Neural cell (in vitro differentiated cells): Measurements from ENCODE around the gene APCDD1. TPM values are rescaled to one million over a fixed set of nuclear protein-coding genes. Genes with fewer than 3 reads are reported as not detected.
A peak's percentile ranks its signal among the peaks of the same experiment; 100 is the strongest.

ENCODE experiments used
- H2AFZ ChIP-seq: fragments of 200-600, 300-800 bp; sonication (generic), shearing (Covaris generic); 2 replicates; pipeline ENCODE4 v1.6.0; 2014; ENCODE audit warnings: low read depth, mild to moderate bottlenecking, antibody characterized with exemption, low read length, moderate library complexity
- H3F3A ChIP-seq: fragments of 200-600 bp; shearing (Covaris generic); 2 replicates; pipeline ENCODE4 v1.6.1; 2016; ENCODE audit warnings: mild to moderate bottlenecking, moderate library complexity, mixed read lengths, antibody characterized with exemption, low read length; ENCODE audit not compliant: insufficient read depth, poor library complexity, severe bottlenecking
- H3K27ac ChIP-seq: fragments of 200-600, 300-800 bp; sonication (generic), shearing (Covaris generic); 2 replicates; pipeline ENCODE4 v1.5.1; 2014; ENCODE audit warnings: mild to moderate bottlenecking, low read length, moderate library complexity
- H3K27me3 ChIP-seq: fragments of 300-800, 200-600 bp; sonication (generic), shearing (Covaris generic); 2 replicates; pipeline ENCODE4 v1.6.0; 2014; ENCODE audit warnings: mild to moderate bottlenecking, low read depth, low read length, moderate library complexity; ENCODE audit not compliant: insufficient read depth
- H3K36me3 ChIP-seq: fragments of 300-800, 200-600 bp; sonication (generic), shearing (Covaris generic); 2 replicates; pipeline ENCODE4 v1.5.1; 2014; ENCODE audit warnings: mild to moderate bottlenecking, antibody characterized with exemption, low read length, moderate library complexity; ENCODE audit not compliant: insufficient read depth
- H3K4me2 ChIP-seq: fragments of 300-800, 200-600 bp; sonication (generic), shearing (Covaris generic); 2 replicates; pipeline ENCODE4 v1.6.0; 2014; ENCODE audit warnings: mild to moderate bottlenecking, low read length
- H3K4me3 ChIP-seq: fragments of 300-800, 200-600 bp; sonication (generic), shearing (Covaris generic); 2 replicates; pipeline ENCODE4 v1.5.1; 2014; ENCODE audit warnings: mild to moderate bottlenecking, low read length, moderate library complexity
- H3K79me2 ChIP-seq: fragments of 200-600 bp; shearing (Covaris generic); replicated peaks from 2 replicates; pipeline ENCODE4 v1.6.0; 2014; ENCODE audit warnings: mild to moderate bottlenecking, low read length, moderate library complexity; ENCODE audit not compliant: insufficient read depth
- H3K9ac ChIP-seq: fragments of 300-800, 200-600 bp; sonication (generic), shearing (Covaris generic); 2 replicates; pipeline ENCODE4 v1.6.1; 2016; ENCODE audit warnings: mild to moderate bottlenecking, low read length, mixed read lengths
- H3K9me2 ChIP-seq: fragments of 200-600 bp; shearing (Covaris generic); 2 replicates; pipeline ENCODE4 v1.6.1; 2016; ENCODE audit warnings: mild to moderate bottlenecking, low read length, mixed read lengths; ENCODE audit not compliant: insufficient read depth
- H3K9me3 ChIP-seq: fragments of 200-600, 300-800 bp; sonication (generic), shearing (Covaris generic); 2 replicates; pipeline ENCODE4 v1.6.1; 2016; ENCODE audit warnings: mild to moderate bottlenecking, mixed run types, low read length, moderate library complexity, mixed read lengths
- H4K20me1 ChIP-seq: fragments of 200-600 bp; shearing (Covaris generic); 2 replicates; pipeline ENCODE4 v1.6.1; 2016; ENCODE audit warnings: mild to moderate bottlenecking, mixed run types; ENCODE audit not compliant: insufficient read depth
- EP300 ChIP-seq: fragments of 450-650 bp; conservative IDR thresholded peaks from 2 replicates; pipeline ENCODE4 v1.6.1; 2014; ENCODE audit warnings: antibody characterized with exemption, mild to moderate bottlenecking, moderate library complexity; ENCODE audit not compliant: poor library complexity, severe bottlenecking
- EZH2 ChIP-seq: fragments of 200-600, 300-800 bp; shearing (Covaris generic), sonication (generic); IDR thresholded peaks from 2 replicates; pipeline ENCODE4 v1.6.1; 2014; ENCODE audit warnings: antibody characterized with exemption, low read length, borderline replicate concordance, mild to moderate bottlenecking; ENCODE audit not compliant: insufficient read depth, poor library complexity, severe bottlenecking
- MXI1 ChIP-seq: fragments of 450-650 bp; conservative IDR thresholded peaks from 2 replicates; pipeline ENCODE4 v1.6.1; 2014; ENCODE audit warnings: antibody characterized with exemption, mild to moderate bottlenecking; ENCODE audit not compliant: poor library complexity, severe bottlenecking
- POLR2AphosphoS5 ChIP-seq: IDR thresholded peaks from 2 replicates; pipeline ENCODE4 v1.6.1; 2012
- RAD21 ChIP-seq: fragments of 450-650 bp; conservative IDR thresholded peaks from 2 replicates; pipeline ENCODE4 v1.6.1; 2014; ENCODE audit warnings: antibody characterized with exemption, mild to moderate bottlenecking, moderate library complexity
- SMC3 ChIP-seq: fragments of 450-650 bp; conservative IDR thresholded peaks from 2 replicates; pipeline ENCODE4 v1.6.1; 2014; ENCODE audit warnings: antibody characterized with exemption, mild to moderate bottlenecking, moderate library complexity; ENCODE audit not compliant: poor library complexity
- TAF1 ChIP-seq: IDR thresholded peaks from 2 replicates; pipeline ENCODE4 v1.6.1; 2012; ENCODE audit warnings: low read depth
- polyA plus RNA-seq: library from polyadenylated mRNA; depleted of rRNA; stranded (reverse); fragments of >200 nt; gene quantifications from 2 replicates; pipeline ENCODE4 v1.2.3, GENCODE V29; 2014
- TF ChIP-seq, protein P1 (sequence below): fragments of 450-650 bp; IDR thresholded peaks from 2 replicates; pipeline ENCODE4 v1.5.1; 2014; ENCODE audit warnings: antibody characterized with exemption, mild to moderate bottlenecking, moderate library complexity; ENCODE audit not compliant: poor library complexity, severe bottlenecking
- TF ChIP-seq, protein P2 (sequence below): IDR thresholded peaks from 2 replicates; pipeline ENCODE4 v1.6.1; 2012; ENCODE audit warnings: borderline replicate concordance

The APCDD1 gene
- polyA plus RNA-seq, 1 donor from 2014 or later, result 0.58 TPM

DNA sequence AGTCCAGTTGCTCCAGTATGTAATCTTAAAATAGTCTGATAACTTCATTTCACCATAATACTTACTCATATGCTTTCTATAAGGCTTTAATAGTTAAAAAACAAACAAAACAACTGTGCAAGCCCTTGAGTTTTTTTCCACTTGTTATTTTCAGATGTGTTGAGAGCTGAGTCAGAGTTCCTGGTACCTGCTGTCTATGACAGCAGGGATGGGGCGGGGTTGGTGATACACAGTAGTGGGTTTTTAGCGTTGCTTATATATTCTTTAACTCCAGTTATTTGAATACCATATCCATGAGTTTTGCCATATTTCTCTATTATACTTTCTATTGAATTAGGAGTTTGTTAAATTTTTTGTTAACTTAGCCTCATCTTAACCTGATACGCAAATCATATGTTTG lies 76.4 kb downstream of the APCDD1 start:
- peak overlapping the region; percentile 55 for H3K27ac ChIP-seq
- no peak overlapping the region for H3K4me2 ChIP-seq
- peaks cover 38% of the 10 kb centered on the region for H3K79me2 ChIP-seq
- no peaks in the 10 kb centered on the region for H3K27me3 ChIP-seq
- no peaks in the 10 kb centered on the region for H3K36me3 ChIP-seq
- no peak overlapping the region for H2AFZ ChIP-seq
- peaks cover 3% of the 10 kb centered on the region for H3F3A ChIP-seq
- no peaks in the 10 kb centered on the region for H4K20me1 ChIP-seq
- no peaks in the 10 kb centered on the region for H3K9me3 ChIP-seq
- peak overlapping the region; percentile 44 for H3K4me3 ChIP-seq
- no peak overlapping the region for H3K9ac ChIP-seq
- TF ChIP-seq, protein P1, sequence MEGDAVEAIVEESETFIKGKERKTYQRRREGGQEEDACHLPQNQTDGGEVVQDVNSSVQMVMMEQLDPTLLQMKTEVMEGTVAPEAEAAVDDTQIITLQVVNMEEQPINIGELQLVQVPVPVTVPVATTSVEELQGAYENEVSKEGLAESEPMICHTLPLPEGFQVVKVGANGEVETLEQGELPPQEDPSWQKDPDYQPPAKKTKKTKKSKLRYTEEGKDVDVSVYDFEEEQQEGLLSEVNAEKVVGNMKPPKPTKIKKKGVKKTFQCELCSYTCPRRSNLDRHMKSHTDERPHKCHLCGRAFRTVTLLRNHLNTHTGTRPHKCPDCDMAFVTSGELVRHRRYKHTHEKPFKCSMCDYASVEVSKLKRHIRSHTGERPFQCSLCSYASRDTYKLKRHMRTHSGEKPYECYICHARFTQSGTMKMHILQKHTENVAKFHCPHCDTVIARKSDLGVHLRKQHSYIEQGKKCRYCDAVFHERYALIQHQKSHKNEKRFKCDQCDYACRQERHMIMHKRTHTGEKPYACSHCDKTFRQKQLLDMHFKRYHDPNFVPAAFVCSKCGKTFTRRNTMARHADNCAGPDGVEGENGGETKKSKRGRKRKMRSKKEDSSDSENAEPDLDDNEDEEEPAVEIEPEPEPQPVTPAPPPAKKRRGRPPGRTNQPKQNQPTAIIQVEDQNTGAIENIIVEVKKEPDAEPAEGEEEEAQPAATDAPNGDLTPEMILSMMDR, result no peak
- TF ChIP-seq TAF1 (no peak), EP300 (no peak), SMC3 (no peak), EZH2 (no peak), RAD21 (no peak), MXI1 (no peak), POLR2AphosphoS5 (no peak)
- TF ChIP-seq, protein P2, sequence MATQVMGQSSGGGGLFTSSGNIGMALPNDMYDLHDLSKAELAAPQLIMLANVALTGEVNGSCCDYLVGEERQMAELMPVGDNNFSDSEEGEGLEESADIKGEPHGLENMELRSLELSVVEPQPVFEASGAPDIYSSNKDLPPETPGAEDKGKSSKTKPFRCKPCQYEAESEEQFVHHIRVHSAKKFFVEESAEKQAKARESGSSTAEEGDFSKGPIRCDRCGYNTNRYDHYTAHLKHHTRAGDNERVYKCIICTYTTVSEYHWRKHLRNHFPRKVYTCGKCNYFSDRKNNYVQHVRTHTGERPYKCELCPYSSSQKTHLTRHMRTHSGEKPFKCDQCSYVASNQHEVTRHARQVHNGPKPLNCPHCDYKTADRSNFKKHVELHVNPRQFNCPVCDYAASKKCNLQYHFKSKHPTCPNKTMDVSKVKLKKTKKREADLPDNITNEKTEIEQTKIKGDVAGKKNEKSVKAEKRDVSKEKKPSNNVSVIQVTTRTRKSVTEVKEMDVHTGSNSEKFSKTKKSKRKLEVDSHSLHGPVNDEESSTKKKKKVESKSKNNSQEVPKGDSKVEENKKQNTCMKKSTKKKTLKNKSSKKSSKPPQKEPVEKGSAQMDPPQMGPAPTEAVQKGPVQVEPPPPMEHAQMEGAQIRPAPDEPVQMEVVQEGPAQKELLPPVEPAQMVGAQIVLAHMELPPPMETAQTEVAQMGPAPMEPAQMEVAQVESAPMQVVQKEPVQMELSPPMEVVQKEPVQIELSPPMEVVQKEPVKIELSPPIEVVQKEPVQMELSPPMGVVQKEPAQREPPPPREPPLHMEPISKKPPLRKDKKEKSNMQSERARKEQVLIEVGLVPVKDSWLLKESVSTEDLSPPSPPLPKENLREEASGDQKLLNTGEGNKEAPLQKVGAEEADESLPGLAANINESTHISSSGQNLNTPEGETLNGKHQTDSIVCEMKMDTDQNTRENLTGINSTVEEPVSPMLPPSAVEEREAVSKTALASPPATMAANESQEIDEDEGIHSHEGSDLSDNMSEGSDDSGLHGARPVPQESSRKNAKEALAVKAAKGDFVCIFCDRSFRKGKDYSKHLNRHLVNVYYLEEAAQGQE, result no peak
- H3K9me2 ChIP-seq, result no peaks in the 10 kb centered on the region

DNA sequence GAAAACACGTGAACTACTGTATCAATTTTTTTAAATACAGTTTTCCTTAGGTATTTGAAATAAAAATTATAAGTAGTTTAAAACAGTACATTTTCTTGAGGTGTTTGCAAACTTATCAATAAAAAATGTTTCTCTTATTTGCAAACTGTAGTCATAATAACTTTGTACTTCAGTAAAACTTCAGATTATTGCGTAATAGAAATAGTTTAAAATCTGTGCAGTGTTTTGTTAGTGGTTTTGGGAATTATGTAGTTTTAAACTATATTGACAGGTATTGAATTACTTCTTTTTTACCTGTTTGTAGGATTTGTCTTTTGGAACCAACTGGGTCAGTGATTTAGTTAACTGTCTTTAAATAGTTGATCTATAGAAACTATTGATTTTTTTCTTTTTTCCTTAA lies 78.7 kb downstream of the APCDD1 start:
- Histone ChIP-seq H4K20me1 (no peaks in the 10 kb centered on the region), H3K9me2 (no peaks in the 10 kb centered on the region), H3K9me3 (no peaks in the 10 kb centered on the region), H3K27ac (no peak overlapping the region), H3K4me3 (no peak overlapping the region), H3K27me3 (no peaks in the 10 kb centered on the region), H2AFZ (no peak overlapping the region), H3K4me2 (no peak overlapping the region), H3K9ac (no peak overlapping the region), H3K36me3 (no peaks in the 10 kb centered on the region), H3K79me2 (peaks cover 21% of the 10 kb centered on the region), H3F3A (peaks cover 3% of the 10 kb centered on the region)
- TF ChIP-seq MXI1 (no peak), POLR2AphosphoS5 (no peak), EZH2 (no peak), EP300 (no peak), TAF1 (no peak), RAD21 (no peak), SMC3 (no peak)
- TF ChIP-seq, protein P2, result no peak
- TF ChIP-seq, protein P1, result no peak
